ENCODE measurements around the gene ALX4. TPM values are rescaled to one million over a fixed set of nuclear protein-coding genes. Genes with fewer than 3 reads are reported as not detected.

ALX4 gene
- total RNA-seq, 2 experiments from 2014 or later = not detected

GRCh38 chr11:44224867-44225501 is 85.0 kb downstream of the ALX4 start:
- Histone ChIP-seq H3K79me2 (ENCODE audit: insufficient read depth, low read depth, low read length) (no peaks in the 10 kb centered on the region), H3K4me3 (ENCODE audit: low read depth, low read length, poor library complexity, severe bottlenecking) (no peak overlapping the region), H2AFZ (ENCODE audit: low read length) (no peak overlapping the region), H3K4me2 (ENCODE audit: low read length) (no peak overlapping the region), H3K4me1 (ENCODE audit: insufficient read depth, low read length, poor library complexity, severe bottlenecking) (no peaks in the 10 kb centered on the region), H4K20me1 (ENCODE audit: insufficient read depth, low read length) (no peaks in the 10 kb centered on the region), H3K9me2 (ENCODE audit: insufficient read depth, low read length) (no peaks in the 10 kb centered on the region), H3K9me3 (ENCODE audit: low read length) (no peaks in the 10 kb centered on the region), H3K27ac (ENCODE audit: low read depth, low read length, poor library complexity, severe bottlenecking) (no peak overlapping the region), H3K36me3 (ENCODE audit: insufficient read depth, low read length) (no peaks in the 10 kb centered on the region)
- BruUV-seq (replicated peaks) = no TSS peak
- intact Hi-C loops (cut with micrococcal nuclease; ENCODE audit: unreplicated experiment) = no loop called here
- no peak for DNase-seq (ENCODE audit: low spot score)
- TF ChIP-seq CTCF (conservative IDR thresholded peaks at IDR 0.05; ENCODE audit: low read length) (no peak), EZH2phosphoT487 (IDR thresholded peaks at IDR 0.05; ENCODE audit: borderline replicate concordance, low read depth, low read length) (no peak)
- ChIA-PET POLR2A (interaction anchor here (0.6 kb wide), 1 partner anchor 10 kb away, joined by 3 read pairs; no protein-coding TSS in a partner anchor), CTCF (ENCODE audit: unreplicated experiment) (no interaction called here)

GRCh38 chr11:44223238-44223637 is 86.7 kb downstream of the ALX4 start:
- no peak overlapping the region for H3K4me2 ChIP-seq (ENCODE audit: low read length)
- H3K9me3 ChIP-seq (ENCODE audit: low read length) = no peaks in the 10 kb centered on the region
- no peak overlapping the region for H2AFZ ChIP-seq (ENCODE audit: low read length)
- ChIA-PET POLR2A (no interaction called here), CTCF (ENCODE audit: unreplicated experiment) (no interaction called here)
- no peaks in the 10 kb centered on the region for H3K9me2 ChIP-seq (ENCODE audit: insufficient read depth, low read length)
- no TSS peak for BruUV-seq (replicated peaks)
- H3K36me3 ChIP-seq (ENCODE audit: insufficient read depth, low read length) = no peaks in the 10 kb centered on the region
- TF ChIP-seq CTCF (conservative IDR thresholded peaks at IDR 0.05; ENCODE audit: low read length) (no peak), EZH2phosphoT487 (IDR thresholded peaks at IDR 0.05; ENCODE audit: borderline replicate concordance, low read depth, low read length) (no peak)
- no peaks in the 10 kb centered on the region for H3K79me2 ChIP-seq (ENCODE audit: insufficient read depth, low read depth, low read length)
- no peak overlapping the region for H3K27ac ChIP-seq (ENCODE audit: low read depth, low read length, poor library complexity, severe bottlenecking)
- H3K4me3 ChIP-seq (ENCODE audit: low read depth, low read length, poor library complexity, severe bottlenecking) = no peak overlapping the region
- H3K4me1 ChIP-seq (ENCODE audit: insufficient read depth, low read length, poor library complexity, severe bottlenecking) = no peaks in the 10 kb centered on the region
- intact Hi-C loops (cut with micrococcal nuclease; ENCODE audit: unreplicated experiment) = no loop called here
- DNase-seq (ENCODE audit: low spot score) = no peak
- H4K20me1 ChIP-seq (ENCODE audit: insufficient read depth, low read length) = no peaks in the 10 kb centered on the region

- intact Hi-C loops (cut with micrococcal nuclease; ENCODE audit: unreplicated experiment) = no loop called here
- DNase-seq (ENCODE audit: low spot score) = no peak
- ChIA-PET POLR2A (interaction anchor here (0.6 kb wide), 1 partner anchor 57 kb away, joined by 3 read pairs; no protein-coding TSS in a partner anchor), CTCF (ENCODE audit: unreplicated experiment) (no interaction called here)
- H3K4me1 ChIP-seq (ENCODE audit: insufficient read depth, low read length, poor library complexity, severe bottlenecking) = no peaks in the 10 kb centered on the region
- H3K9me3 ChIP-seq (ENCODE audit: low read length) = no peaks in the 10 kb centered on the region
- H3K4me2 ChIP-seq (ENCODE audit: low read length) = no peak overlapping the region
- no peaks in the 10 kb centered on the region for H3K9me2 ChIP-seq (ENCODE audit: insufficient read depth, low read length)
- no peaks in the 10 kb centered on the region for H4K20me1 ChIP-seq (ENCODE audit: insufficient read depth, low read length)
- H3K79me2 ChIP-seq (ENCODE audit: insufficient read depth, low read depth, low read length) = no peaks in the 10 kb centered on the region
- H2AFZ ChIP-seq (ENCODE audit: low read length) = no peak overlapping the region
- no peak overlapping the region for H3K27ac ChIP-seq (ENCODE audit: low read depth, low read length, poor library complexity, severe bottlenecking)
- no TSS peak for BruUV-seq (replicated peaks)
- no peaks in the 10 kb centered on the region for H3K36me3 ChIP-seq (ENCODE audit: insufficient read depth, low read length)
- TF ChIP-seq CTCF (conservative IDR thresholded peaks at IDR 0.05; ENCODE audit: low read length) (no peak), EZH2phosphoT487 (IDR thresholded peaks at IDR 0.05; ENCODE audit: borderline replicate concordance, low read depth, low read length) (no peak)
- H3K4me3 ChIP-seq (ENCODE audit: low read depth, low read length, poor library complexity, severe bottlenecking) = no peak overlapping the region
Observed at GRCh38 chr11:44221992-44222391, 87.9 kb downstream of the ALX4 start.

Data from OCI-LY7 (cell line).